Neural cell (in vitro differentiated cells): Measurements from ENCODE around the gene GALNT15.

ENCODE experiments used
- CTCF ChIP-seq: fragments of 450-650 bp; IDR thresholded peaks from 2 replicates; pipeline ENCODE4 v1.5.1; 2014; ENCODE audit warnings: antibody characterized with exemption, mild to moderate bottlenecking, moderate library complexity; ENCODE audit not compliant: poor library complexity, severe bottlenecking
- EP300 ChIP-seq: fragments of 450-650 bp; conservative IDR thresholded peaks from 2 replicates; pipeline ENCODE4 v1.6.1; 2014; ENCODE audit warnings: antibody characterized with exemption, mild to moderate bottlenecking, moderate library complexity; ENCODE audit not compliant: poor library complexity, severe bottlenecking
- EZH2 ChIP-seq: fragments of 200-600, 300-800 bp; shearing (Covaris generic), sonication (generic); IDR thresholded peaks from 2 replicates; pipeline ENCODE4 v1.6.1; 2014; ENCODE audit warnings: antibody characterized with exemption, low read length, borderline replicate concordance, mild to moderate bottlenecking; ENCODE audit not compliant: insufficient read depth, poor library complexity, severe bottlenecking
- SMC3 ChIP-seq: fragments of 450-650 bp; conservative IDR thresholded peaks from 2 replicates; pipeline ENCODE4 v1.6.1; 2014; ENCODE audit warnings: antibody characterized with exemption, mild to moderate bottlenecking, moderate library complexity; ENCODE audit not compliant: poor library complexity
- TAF1 ChIP-seq: IDR thresholded peaks from 2 replicates; pipeline ENCODE4 v1.6.1; 2012; ENCODE audit warnings: low read depth

GRCh38 chr3:16183601-16184270, 9.3 kb downstream of the GALNT15 start:
- TF ChIP-seq TAF1, result no peak
- no peak for TF ChIP-seq EP300
- TF ChIP-seq CTCF, result no peak
- TF ChIP-seq EZH2, result no peak
- no peak for TF ChIP-seq SMC3
